Measurements from ENCODE around the gene SUSD6.

DNA sequence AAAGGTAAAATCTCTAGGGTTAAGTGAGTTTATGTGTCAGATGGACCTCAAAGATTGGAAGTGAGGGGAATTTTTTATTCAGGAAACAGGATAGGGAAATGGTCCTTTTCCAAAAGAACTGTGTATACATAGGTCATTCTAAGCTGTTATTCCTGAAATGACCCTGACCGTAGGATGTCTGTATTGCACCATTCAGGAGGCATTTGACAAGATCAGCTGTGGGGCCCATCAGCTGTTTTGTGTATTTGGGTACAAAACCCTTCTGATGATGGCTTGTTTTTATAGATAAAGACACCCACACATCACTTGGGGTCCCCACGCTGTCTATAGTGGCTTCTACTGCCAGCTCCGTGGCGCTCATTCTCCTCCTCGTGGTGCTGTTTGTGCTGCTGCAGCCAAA lies 92.9 kb downstream of the SUSD6 start:
- TF ChIP-seq, protein P1, sequence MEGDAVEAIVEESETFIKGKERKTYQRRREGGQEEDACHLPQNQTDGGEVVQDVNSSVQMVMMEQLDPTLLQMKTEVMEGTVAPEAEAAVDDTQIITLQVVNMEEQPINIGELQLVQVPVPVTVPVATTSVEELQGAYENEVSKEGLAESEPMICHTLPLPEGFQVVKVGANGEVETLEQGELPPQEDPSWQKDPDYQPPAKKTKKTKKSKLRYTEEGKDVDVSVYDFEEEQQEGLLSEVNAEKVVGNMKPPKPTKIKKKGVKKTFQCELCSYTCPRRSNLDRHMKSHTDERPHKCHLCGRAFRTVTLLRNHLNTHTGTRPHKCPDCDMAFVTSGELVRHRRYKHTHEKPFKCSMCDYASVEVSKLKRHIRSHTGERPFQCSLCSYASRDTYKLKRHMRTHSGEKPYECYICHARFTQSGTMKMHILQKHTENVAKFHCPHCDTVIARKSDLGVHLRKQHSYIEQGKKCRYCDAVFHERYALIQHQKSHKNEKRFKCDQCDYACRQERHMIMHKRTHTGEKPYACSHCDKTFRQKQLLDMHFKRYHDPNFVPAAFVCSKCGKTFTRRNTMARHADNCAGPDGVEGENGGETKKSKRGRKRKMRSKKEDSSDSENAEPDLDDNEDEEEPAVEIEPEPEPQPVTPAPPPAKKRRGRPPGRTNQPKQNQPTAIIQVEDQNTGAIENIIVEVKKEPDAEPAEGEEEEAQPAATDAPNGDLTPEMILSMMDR (IDR thresholded peaks at IDR 0.05) = no peak
- no peak for TF ChIP-seq POLR2A (IDR thresholded peaks at IDR 0.05)
